ENCODE measurements around the gene TMEM176B.

Gene TMEM176B

DNA sequence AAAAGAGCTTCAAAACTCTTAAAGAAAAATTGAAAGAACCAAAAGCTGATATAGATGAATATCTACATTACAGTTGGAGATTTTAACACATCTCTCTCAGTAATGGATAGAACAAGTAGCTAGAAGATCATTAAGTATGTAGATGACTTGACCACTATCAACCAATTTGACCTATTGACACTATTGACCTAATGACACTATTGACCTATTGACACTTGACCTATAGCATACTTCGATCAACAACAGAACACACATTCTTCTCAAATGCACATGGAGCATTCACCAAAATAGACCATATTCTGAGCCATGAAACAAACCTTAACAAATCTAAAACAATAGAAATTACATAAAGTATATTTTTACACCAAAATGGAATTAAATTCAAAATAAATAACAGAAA is 40.7 kb downstream of the TMEM176B start:
- Histone ChIP-seq H3K27ac (no peak overlapping the region), H3K4me3 (no peak overlapping the region)
- no peak for DNase-seq (ENCODE audit: low spot score)
- TF ChIP-seq, protein P1, sequence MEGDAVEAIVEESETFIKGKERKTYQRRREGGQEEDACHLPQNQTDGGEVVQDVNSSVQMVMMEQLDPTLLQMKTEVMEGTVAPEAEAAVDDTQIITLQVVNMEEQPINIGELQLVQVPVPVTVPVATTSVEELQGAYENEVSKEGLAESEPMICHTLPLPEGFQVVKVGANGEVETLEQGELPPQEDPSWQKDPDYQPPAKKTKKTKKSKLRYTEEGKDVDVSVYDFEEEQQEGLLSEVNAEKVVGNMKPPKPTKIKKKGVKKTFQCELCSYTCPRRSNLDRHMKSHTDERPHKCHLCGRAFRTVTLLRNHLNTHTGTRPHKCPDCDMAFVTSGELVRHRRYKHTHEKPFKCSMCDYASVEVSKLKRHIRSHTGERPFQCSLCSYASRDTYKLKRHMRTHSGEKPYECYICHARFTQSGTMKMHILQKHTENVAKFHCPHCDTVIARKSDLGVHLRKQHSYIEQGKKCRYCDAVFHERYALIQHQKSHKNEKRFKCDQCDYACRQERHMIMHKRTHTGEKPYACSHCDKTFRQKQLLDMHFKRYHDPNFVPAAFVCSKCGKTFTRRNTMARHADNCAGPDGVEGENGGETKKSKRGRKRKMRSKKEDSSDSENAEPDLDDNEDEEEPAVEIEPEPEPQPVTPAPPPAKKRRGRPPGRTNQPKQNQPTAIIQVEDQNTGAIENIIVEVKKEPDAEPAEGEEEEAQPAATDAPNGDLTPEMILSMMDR (IDR thresholded peaks at IDR 0.05) = no peak

- no peak overlapping the region for H3K27ac ChIP-seq
- DNase-seq (ENCODE audit: low spot score) = no peak
- no peak overlapping the region for H3K4me3 ChIP-seq
- TF ChIP-seq, protein P1 (IDR thresholded peaks at IDR 0.05) = no peak
Measured at GRCh38 chr7:150756858-150757257, 43.3 kb downstream of the TMEM176B start.

DNA sequence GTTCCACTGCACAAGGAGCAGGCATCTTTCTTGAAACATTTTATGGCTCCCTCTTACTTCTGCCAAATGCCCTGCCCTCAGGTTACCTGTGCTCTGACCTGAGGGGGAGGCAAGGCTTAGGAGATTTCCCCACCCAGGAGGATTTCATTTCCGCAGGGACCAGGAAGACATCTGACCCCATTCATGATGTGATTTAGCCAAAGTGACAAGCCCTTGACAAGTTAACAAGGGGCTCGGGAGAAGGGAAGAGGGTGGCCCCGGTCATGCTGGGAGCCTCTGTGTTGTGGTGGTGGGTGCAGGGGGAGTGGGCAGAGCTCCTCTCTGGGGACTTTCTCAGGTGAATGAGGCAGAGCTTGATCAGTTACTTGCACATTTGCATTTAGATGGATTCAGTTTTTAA is 44.0 kb downstream of the TMEM176B start:
- TF ChIP-seq, protein P1 (IDR thresholded peaks at IDR 0.05) = no peak
- DNase-seq (ENCODE audit: low spot score) = no peak
- H3K27ac ChIP-seq = peak overlapping the region in 1 of 2 donors; percentile 42

GRCh38 chr7:150755473-150756099 is 44.6 kb downstream of the TMEM176B start:
- DNase-seq (ENCODE audit: low spot score) = no peak
- Histone ChIP-seq H3K27ac (peak overlapping the region in 1 of 2 donors; percentile 42), H3K4me3 (no peak overlapping the region)
- TF ChIP-seq, protein P1 (IDR thresholded peaks at IDR 0.05) = no peak

More for the DNA sequence above, 44.0 kb downstream of the TMEM176B start:
- no peak overlapping the region for H3K4me3 ChIP-seq

DNA sequence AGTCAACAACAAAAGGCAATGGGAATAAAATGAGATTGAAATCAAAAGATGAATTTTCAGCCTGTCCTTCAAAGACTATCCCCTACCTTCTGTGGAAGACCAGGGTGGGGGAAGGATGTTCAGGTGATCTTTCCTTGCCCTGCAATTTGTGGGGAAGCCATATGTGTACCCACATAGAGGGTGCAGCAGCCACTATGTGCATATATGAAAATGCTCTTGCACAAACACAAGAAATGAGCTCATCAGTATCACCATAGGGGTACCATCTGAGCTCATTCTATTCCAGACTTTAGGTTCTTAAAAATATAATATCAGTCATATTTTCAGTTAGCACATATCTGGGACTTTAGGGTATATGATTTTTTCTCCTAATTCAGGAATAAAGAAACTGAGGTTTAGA is 45.2 kb downstream of the TMEM176B start:
- H3K4me3 ChIP-seq = no peak overlapping the region
- TF ChIP-seq, protein P1 (IDR thresholded peaks at IDR 0.05) = no peak
- H3K27ac ChIP-seq = no peak overlapping the region
- no peak for DNase-seq (ENCODE audit: low spot score)

GRCh38 chr7:150753826-150754603 is 46.1 kb downstream of the TMEM176B start:
- DNase-seq (ENCODE audit: low spot score) = no peak
- Histone ChIP-seq H3K4me3 (no peak overlapping the region), H3K27ac (no peak overlapping the region)
- TF ChIP-seq, protein P1 (IDR thresholded peaks at IDR 0.05) = no peak

DNA sequence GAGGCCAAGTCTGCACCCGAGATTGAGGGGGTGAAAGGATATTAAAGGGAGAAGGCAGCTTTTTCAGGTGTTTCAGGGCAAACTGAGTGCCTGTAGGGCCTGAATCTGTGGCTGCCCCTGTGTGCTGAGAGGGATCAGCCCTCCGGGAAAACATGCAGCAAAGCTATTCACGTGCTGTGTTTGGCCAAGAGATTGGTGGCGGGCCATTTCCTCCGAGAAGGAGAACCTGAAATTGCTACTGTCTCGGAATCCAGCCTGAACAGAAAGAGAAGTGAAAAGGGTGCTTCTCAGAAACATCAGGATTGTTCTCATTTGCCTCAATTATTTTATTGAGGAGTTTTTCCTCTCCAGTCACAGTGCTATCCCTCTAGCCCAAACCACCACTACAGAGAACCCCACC is 46.9 kb downstream of the TMEM176B start:
- Histone ChIP-seq H3K27ac (no peak overlapping the region), H3K4me3 (no peak overlapping the region)
- no peak for DNase-seq (ENCODE audit: low spot score)
- TF ChIP-seq, protein P1 (IDR thresholded peaks at IDR 0.05) = no peak
